NCI-H82 treated with DMSO at 0.1 percent for 48 hours (cell line): ENCODE data around the gene CALHM5.

Source experiments
- DNase-seq: peaks from one replicate; lab custom pipeline; 2025; ENCODE audit not compliant: unreplicated experiment; lab: John Stamatoyannopoulos, UW

CALHM5 gene

DNA sequence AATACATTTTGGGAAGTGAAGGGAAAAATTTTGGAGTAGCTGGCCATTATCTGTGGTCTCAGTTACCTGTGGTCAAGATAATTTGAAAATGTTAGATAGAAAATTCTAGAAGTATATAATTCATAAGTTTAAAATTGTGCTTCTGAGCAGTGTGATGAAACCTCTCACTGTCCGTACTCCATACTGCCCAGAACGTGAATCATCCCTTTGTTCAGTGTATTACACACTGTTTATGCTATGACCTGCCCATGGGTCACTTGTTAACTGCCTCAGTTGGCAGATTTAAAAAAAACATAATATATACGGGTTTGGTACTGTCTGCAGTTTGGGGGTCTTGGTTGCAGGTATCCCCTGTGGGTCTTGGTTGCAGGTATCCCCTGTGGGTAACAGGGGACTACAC is 4.1 kb upstream of the CALHM5 start:
- DNase-seq = no peak

- DNase-seq = no peak
Measured at GRCh38 chr6:116508527-116508926, 2.9 kb upstream of the CALHM5 start.

DNA sequence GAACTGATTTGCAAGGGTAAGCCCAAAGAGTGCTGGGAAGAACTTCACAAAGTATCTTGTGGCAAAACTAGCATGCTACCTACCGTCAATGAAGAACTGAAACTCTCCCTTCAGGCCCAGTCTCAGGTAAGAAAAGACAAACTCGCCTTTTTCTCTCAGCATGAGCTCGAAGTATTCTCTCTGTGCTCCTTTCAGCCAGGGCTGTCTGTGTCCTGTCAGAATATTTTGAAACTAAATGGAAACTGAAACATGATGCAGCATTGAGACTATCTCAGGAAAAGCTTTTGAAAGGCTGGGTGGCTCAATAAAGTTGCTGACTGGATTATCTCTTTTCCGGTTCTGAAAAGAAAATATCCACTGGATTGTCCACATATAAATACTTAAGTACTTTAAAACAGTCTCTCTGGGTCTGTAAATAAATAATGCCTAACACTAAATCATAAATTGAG is 696 bp downstream of the CALHM5 start:
- no peak for DNase-seq

GRCh38 chr6:116512734-116513133 is 1.3 kb downstream of the CALHM5 start:
- no peak for DNase-seq

- DNase-seq = no peak
Measured at GRCh38 chr6:116513224-116513875, 1.9 kb downstream of the CALHM5 start.

- no peak for DNase-seq
Measured at GRCh38 chr6:116514111-116514510, 2.7 kb downstream of the CALHM5 start.

GRCh38 chr6:116515141-116515540 is 3.7 kb downstream of the CALHM5 start:
- no peak for DNase-seq

DNA sequence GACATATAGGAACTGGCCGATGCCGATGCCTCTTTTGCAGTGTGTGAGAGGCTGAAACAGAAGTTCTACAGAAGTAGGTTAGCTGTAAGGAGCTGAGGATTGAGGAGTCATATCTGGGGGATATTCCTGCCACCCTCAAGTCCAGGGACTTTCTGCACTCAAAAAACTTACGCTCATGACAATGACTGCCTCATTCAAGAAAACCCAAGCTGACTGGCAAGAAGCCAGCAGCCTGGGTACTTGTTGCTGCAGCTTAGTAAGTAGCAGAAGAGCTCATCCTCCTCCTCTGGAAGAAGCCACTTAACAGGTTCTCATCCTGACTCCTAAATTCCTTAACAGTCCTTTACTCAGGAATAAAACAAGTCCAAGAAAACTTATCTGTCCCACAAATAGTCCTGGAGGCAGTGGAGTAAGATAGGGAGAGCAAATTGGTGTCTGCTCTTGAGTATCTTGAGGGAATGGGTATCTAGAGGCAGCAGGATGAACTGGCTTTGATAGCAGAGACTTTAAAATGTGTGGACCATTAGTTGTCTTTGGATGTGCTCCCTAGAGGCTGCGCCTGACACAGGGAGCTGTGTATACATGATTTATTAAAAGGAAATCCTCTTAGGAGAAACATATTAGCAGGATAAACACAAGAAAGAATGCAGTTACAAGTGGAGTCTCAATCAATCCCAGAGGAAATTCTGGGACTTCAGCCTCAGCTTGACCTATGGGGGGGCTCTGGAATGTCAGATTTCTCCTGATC is 7.4 kb downstream of the CALHM5 start:
- DNase-seq = no peak

GRCh38 chr6:116522896-116523295 is 11.5 kb downstream of the CALHM5 start:
- no peak for DNase-seq

DNA sequence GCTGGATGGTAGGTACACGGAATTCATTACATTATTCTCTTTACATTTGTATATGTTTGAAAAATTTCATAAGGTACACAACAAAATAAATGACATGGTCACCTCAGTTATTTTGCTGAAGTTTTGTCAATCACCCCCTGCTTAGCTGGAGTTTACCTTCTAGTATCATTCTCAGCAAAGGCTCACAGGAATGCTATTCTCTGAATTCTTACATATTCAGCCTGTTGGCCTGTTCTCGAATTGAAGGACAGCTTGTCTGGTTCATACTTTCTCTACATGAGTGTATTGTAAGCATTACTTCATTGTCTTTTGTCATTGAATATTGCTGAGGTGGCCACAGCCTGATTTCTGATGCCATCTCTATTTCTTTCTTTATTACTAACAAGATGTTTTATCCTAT is 12.8 kb downstream of the CALHM5 start:
- DNase-seq = no peak

DNA sequence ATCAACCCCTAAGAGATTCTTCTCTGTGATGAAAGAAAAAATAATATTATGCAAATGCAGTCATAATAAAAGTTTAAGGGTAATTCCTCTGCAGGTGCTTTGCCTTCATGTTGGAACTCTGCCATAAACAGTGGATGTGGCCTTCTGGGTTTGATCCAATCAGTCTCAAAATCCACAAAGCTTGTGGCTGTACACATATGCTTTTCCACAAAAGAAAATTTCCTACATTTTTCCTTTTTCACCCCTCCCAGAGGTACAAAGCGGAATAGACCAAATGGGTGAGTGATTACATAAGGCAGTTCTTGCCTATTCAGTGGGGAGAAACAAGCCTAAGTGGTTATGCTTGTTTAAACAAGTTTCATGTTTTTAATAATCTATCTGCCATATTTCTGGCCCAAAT is 16.7 kb downstream of the CALHM5 start:
- DNase-seq = no peak

DNA sequence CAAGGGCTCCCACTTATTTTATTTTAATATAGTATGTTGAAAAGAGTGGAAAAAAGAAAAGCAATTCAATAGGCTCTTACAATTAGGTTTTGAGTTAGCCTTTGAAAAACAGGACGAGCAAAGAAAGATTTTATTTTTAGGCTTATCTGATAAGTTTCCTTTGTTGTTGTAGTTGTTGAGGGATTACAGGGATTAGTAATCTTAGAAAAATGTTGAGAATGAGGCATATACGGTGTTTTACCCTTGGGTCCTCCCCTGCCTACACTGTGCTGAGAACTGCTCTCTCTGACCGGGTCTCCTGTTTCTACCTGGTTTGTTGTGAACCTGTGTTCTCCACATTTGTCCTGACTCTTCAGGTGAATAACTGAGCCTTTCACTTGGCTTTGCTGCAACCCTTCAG is 17.3 kb downstream of the CALHM5 start:
- DNase-seq = no peak

GRCh38 chr6:116529466-116530290 is 18.2 kb downstream of the CALHM5 start:
- no peak for DNase-seq

GRCh38 chr6:116530436-116530835 is 19.0 kb downstream of the CALHM5 start:
- no peak for DNase-seq

DNA sequence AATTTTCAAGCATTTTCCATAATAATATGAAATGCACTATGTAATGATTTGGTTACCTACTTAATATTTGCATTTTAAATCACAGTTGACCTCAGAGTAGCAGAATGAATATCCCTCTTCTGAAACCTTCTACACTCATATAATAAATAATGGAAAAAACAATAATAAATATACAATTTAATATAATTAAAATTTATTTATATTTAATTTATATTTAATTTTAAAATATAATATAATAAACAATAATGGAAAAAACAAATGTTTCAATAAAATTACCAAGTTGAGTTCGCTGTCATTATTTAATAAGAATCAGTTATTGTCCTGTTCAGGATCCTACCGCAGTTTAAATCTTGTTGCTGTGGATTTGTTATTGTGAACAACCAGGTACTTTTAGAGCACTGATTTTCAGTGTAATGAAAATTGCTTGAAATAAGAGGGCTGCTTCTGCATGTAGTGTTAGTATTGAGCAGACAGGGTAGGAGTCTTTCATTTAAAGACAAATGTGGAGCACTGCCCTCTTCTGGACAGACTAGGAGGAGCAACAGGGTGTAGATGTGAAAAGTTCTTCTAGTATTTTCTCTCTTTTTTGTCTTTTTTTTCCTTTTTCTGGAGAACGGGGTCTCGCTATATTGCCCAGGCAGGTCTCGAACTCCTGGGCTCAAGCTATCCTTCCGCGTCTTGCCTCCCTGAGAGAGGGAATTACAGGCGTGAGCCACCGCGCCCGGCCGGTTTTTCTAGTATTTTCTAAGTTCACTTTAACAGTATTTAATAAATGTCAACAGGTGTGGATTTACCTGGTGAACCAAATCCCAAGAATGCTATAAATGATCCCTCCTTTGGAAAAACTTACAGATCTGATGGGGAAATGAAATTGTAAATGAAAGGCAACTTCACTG is 20.5 kb downstream of the CALHM5 start:
- DNase-seq = peak; percentile 45

DNA sequence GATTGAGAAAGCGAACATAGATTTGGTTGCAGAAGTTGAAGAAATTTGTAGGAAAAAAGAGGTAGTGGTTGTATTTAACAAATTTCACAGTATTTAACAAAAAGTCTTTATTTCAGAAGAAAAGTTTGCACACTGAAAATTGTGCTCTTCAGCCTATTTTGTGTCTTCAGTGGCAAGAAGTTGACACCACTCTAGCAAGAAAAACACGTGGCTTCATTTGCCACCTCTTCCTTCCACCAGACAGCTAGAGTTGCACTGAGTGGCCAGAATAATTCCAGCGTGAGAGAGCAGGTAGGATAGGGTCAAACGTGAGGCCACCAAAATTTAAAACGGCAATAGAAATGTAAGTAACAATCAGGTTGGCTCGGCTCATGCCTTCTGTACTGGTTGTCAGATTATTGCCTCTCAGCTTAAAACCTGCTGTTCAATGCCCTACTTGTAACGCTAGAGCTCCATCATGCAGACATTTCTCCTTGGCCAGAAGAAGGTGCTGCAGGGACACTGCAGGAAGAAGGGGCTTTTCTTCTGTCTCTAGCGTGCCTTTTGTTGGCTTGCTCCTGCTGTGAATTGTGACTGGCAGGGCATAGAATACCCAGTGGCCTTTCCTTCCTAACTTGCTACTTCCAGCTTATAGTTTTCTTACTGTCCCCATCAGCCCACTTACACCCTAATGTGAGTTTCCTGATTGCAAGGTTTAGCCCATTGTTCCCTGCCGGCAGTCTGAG is 22.0 kb downstream of the CALHM5 start:
- DNase-seq = no peak

DNA sequence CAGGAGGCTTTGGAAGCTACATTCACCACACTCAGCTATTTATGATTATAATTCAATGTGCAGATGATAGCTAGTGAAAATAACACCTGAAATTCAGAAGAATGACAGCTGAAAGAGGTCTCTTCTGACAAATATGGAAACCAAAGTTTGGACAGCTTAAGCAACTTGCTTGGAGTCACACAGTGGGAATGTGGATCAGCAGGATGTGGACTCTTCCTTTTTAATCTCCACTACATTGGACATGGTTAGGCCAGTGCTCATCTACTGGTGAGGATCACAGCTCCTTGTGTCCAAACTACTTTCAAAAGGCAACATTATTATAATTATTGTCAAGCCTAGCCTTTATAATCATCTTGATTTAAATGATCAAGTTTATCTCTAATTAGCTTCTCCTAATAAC is 23.7 kb downstream of the CALHM5 start:
- no peak for DNase-seq

- DNase-seq = peak; percentile 25
Measured at GRCh38 chr6:116536216-116536621, 24.8 kb downstream of the CALHM5 start.

- no peak for DNase-seq
Measured at GRCh38 chr6:116542426-116542825, 31.0 kb downstream of the CALHM5 start.

DNA sequence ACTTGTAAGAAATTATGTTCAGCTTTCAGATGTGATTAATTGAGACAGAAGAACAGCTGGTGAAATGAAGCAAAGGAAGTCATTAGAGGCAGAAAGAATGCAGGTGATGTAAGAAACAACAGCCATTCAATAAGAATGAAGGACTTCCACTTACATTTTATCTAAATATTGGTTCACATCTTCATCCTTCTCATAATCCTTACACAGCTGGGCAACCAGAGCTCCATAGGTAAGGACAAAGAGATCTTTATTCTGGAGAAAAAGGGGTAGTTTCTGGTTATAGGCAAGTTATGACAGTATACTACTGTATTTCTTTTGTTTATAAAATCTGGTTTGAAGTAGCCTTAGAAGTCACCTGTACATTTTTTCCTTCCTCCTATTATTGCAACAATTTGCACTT is 31.7 kb downstream of the CALHM5 start:
- no peak for DNase-seq
